HCT116 (cell line): ENCODE results near the gene LCA5L. TPM values are rescaled to one million over a fixed set of nuclear protein-coding genes. Genes with fewer than 3 reads are reported as not detected.

Experiments used
- ATAC-seq: fragments of 200-7000 bp; cut with Tn5 transposase; 2 replicates; pipeline ENCODE4 v1.9.1; 2020; ENCODE audit warnings: mild to moderate bottlenecking, moderate library complexity
- BruUV-seq: library from RNA; stranded (reverse); fragments of 400-500 nt; replicated peaks from 2 replicates; lab custom pipeline; 2021; lab: Mats Ljungman, UMichigan
- CTCF ChIA-PET: fragments of 300-600 bp; sonication (Branson Sonifier 250); formaldehyde crosslinking; loops from one replicate; lab custom pipeline; 2021; ENCODE audit warnings: antibody characterized with exemption; lab: Charles Lee
- POLR2A ChIA-PET: fragments of 300-600, 350-600 bp; sonication (Branson Sonifier 250); formaldehyde crosslinking; loops from one replicate; lab custom pipeline; 2021; ENCODE audit warnings: antibody characterized with exemption; lab: Charles Lee
- RAD21 ChIA-PET, 2 experiments: fragments of 300-600 bp; sonication (Branson Sonifier 250); formaldehyde crosslinking; loops; one replicate each; lab custom pipeline; 2023; ENCODE audit warnings: low total read pairs in 2 of 2; ENCODE audit not compliant: uncharacterized antibody in 2 of 2, unreplicated experiment in 2 of 2, low non-redundant PET in 1 of 2; lab: Charles Lee
- DNase-seq: peaks from one replicate; pipeline ENCODE4 v3.0.0-alpha.2; 2010; ENCODE audit warnings: low read depth, low spot score
- H2AFZ ChIP-seq: fragments of 200-600 bp; shearing (Covaris generic), sonication (generic); 2 replicates; pipeline ENCODE4 v1.6.1; 2017; ENCODE audit warnings: low read depth, mixed run types, mixed read lengths, antibody characterized with exemption, low read length; ENCODE audit not compliant: poor library complexity, severe bottlenecking
- H3K27ac ChIP-seq: 2 replicates; pipeline ENCODE4 v1.5.1; 2012; ENCODE audit warnings: low read depth, low read length
- H3K27me3 ChIP-seq: fragments of 200-600 bp; sonication (generic); 2 replicates; pipeline ENCODE4 v1.6.1; 2016; ENCODE audit warnings: mixed run types, low read length, mixed read lengths; ENCODE audit not compliant: insufficient read depth
- H3K36me3 ChIP-seq, 2 experiments: fragments of 200-500 bp in 1 of 2; fragments of 200-600 bp in 1 of 2; sonication (Bioruptor generic) in 1 of 2; sonication (generic) in 1 of 2; 2 replicates each; pipeline versions ENCODE4 v1.5.1 to v1.6.1; 2014 to 2016; ENCODE audit warnings: low read length in 2 of 2, inconsistent platforms in 1 of 2, mixed read lengths in 1 of 2, mixed run types in 1 of 2; ENCODE audit not compliant: insufficient read depth in 2 of 2, control insufficient read depth in 1 of 2
- H3K4me1 ChIP-seq, 2 experiments: fragments of 200-600 bp in 1 of 2; sonication (generic) in 1 of 2; 2 replicates each; pipeline versions ENCODE4 v1.5.1 to v1.6.1; 2012 to 2017; ENCODE audit warnings: low read length in 2 of 2, inconsistent platforms in 1 of 2, mild to moderate bottlenecking in 1 of 2, mixed read lengths in 1 of 2, mixed run types in 1 of 2, moderate library complexity in 1 of 2; ENCODE audit not compliant: insufficient read depth in 2 of 2, control insufficient read depth in 1 of 2
- H3K4me2 ChIP-seq: fragments of 200-600 bp; sonication (generic); 2 replicates; pipeline ENCODE4 v1.6.1; 2017; ENCODE audit warnings: mixed run types, low read length, mixed read lengths
- H3K4me3 ChIP-seq, 2 experiments: fragments of 200-600 bp in 1 of 2; sonication (generic) in 1 of 2; replicated peaks in 1 of 2; 2 replicates each; pipeline ENCODE4 v1.5.1; 2011 to 2016; ENCODE audit warnings: low read length in 2 of 2, control low read depth in 1 of 2, low read depth in 1 of 2, mild to moderate bottlenecking in 1 of 2, mixed read lengths in 1 of 2, mixed run types in 1 of 2
- H3K79me2 ChIP-seq: fragments of 200-600 bp; sonication (generic); 2 replicates; pipeline ENCODE4 v1.6.1; 2017; ENCODE audit warnings: mild to moderate bottlenecking, mixed run types, low read length, moderate library complexity, mixed read lengths; ENCODE audit not compliant: insufficient read depth
- H3K9ac ChIP-seq: fragments of 200-600 bp; sonication (generic); 2 replicates; pipeline ENCODE4 v1.6.1; 2016; ENCODE audit warnings: low read length, mixed read lengths
- H3K9me2 ChIP-seq: fragments of 200-600 bp; sonication (generic), shearing (Covaris generic); 2 replicates; pipeline ENCODE4 v1.6.1; 2017; ENCODE audit warnings: mixed run types, mild to moderate bottlenecking, moderate library complexity; ENCODE audit not compliant: insufficient read depth
- H3K9me3 ChIP-seq, 2 experiments: fragments of 200-500 bp in 1 of 2; fragments of 200-600 bp in 1 of 2; sonication (Bioruptor generic) in 1 of 2; sonication (generic) in 1 of 2; 2 replicates each; pipeline ENCODE4 v1.6.1; 2014 to 2017; ENCODE audit warnings: low read length in 2 of 2, mixed read lengths in 2 of 2, inconsistent platforms in 1 of 2, low read depth in 1 of 2, mild to moderate bottlenecking in 1 of 2, mixed run types in 1 of 2, moderate library complexity in 1 of 2; ENCODE audit not compliant: control insufficient read depth in 1 of 2, insufficient read depth in 1 of 2
- H4K20me1 ChIP-seq: fragments of 200-600 bp; sonication (generic), shearing (Covaris generic); 2 replicates; pipeline ENCODE4 v1.6.1; 2017; ENCODE audit warnings: mixed run types, mild to moderate bottlenecking, moderate library complexity; ENCODE audit not compliant: insufficient read depth
- CBX3 ChIP-seq: IDR thresholded peaks from 2 replicates; pipeline ENCODE4 v1.6.1; 2012; ENCODE audit warnings: low read depth
- CEBPB ChIP-seq: IDR thresholded peaks from 2 replicates; pipeline ENCODE4 v1.6.1; 2012; ENCODE audit warnings: low read depth
- CTCF ChIP-seq, 3 experiments: fragments of 200-600 bp in 1 of 3; sonication (generic) in 1 of 3; IDR thresholded peaks in 2 of 3; conservative IDR thresholded peaks in 1 of 3; 2 replicates each; pipeline ENCODE4 v1.5.1; 2012 to 2017; ENCODE audit warnings: low read depth in 2 of 3, low read length in 2 of 3, antibody characterized with exemption in 1 of 3, borderline replicate concordance in 1 of 3, control low read depth in 1 of 3, mild to moderate bottlenecking in 1 of 3, mixed read lengths in 1 of 3, mixed run types in 1 of 3, moderate library complexity in 1 of 3; ENCODE audit not compliant: insufficient read depth in 1 of 3
- ELF1 ChIP-seq: IDR thresholded peaks from 2 replicates; pipeline ENCODE4 v1.6.1; 2012; ENCODE audit warnings: low read depth, borderline replicate concordance
- EZH2 ChIP-seq: fragments of 200-600 bp; sonication (generic); IDR thresholded peaks from 2 replicates; pipeline ENCODE4 v1.6.1; 2017; ENCODE audit warnings: antibody characterized with exemption, mixed run types
- EZH2phosphoT487 ChIP-seq: fragments of 200-600 bp; IDR thresholded peaks from 2 replicates; pipeline ENCODE4 v1.6.1; 2018; ENCODE audit warnings: antibody characterized with exemption, borderline replicate concordance
- MAX ChIP-seq: IDR thresholded peaks from 2 replicates; pipeline ENCODE4 v1.6.1; 2012
- POLR2A ChIP-seq: IDR thresholded peaks from 2 replicates; pipeline ENCODE4 v1.7.0; 2011; ENCODE audit warnings: borderline replicate concordance; ENCODE audit not compliant: insufficient read depth, insufficient read length; ENCODE audit errors: extremely low read depth
- POLR2AphosphoS5 ChIP-seq: IDR thresholded peaks from 2 replicates; pipeline ENCODE4 v1.6.1; 2011; ENCODE audit warnings: mild to moderate bottlenecking, low read depth, low read length, moderate library complexity
- RAD21 ChIP-seq: IDR thresholded peaks from 2 replicates; pipeline ENCODE4 v1.6.1; 2012; ENCODE audit warnings: low read depth, mild to moderate bottlenecking
- SIN3A ChIP-seq: IDR thresholded peaks from 2 replicates; pipeline ENCODE4 v1.6.1; 2012; ENCODE audit warnings: low read depth
- SP1 ChIP-seq: IDR thresholded peaks from 2 replicates; pipeline ENCODE4 v1.6.1; 2012; ENCODE audit warnings: low read depth
- SRF ChIP-seq: IDR thresholded peaks from 2 replicates; pipeline ENCODE4 v1.6.1; 2012; ENCODE audit warnings: low read depth
- YY1 ChIP-seq: IDR thresholded peaks from 2 replicates; pipeline ENCODE4 v1.6.1; 2011; ENCODE audit warnings: low read length, low read depth, moderate library complexity, mild to moderate bottlenecking; ENCODE audit not compliant: insufficient replicate concordance; ENCODE audit errors: extremely low read depth
- ZFX ChIP-seq: fragments of 450-650 bp; IDR thresholded peaks from 2 replicates; pipeline ENCODE4 v1.6.1; 2017
- ZNF274 ChIP-seq: fragments of 200-500 bp; sonication (Bioruptor generic); IDR thresholded peaks from 2 replicates; pipeline ENCODE4 v1.6.1; 2014; ENCODE audit warnings: mild to moderate bottlenecking, low read depth, low read length, inconsistent platforms
- intact Hi-C: fragments of 100-400 bp; cut with micrococcal nuclease; formaldehyde crosslinking; loops from 2 replicates; pipeline ENCODE4 v1.10.0; 2022
- total RNA-seq: library from RNA; stranded (reverse); gene quantifications from one replicate; pipeline ENCODE4 v1.2.1, GENCODE V29; 2021; ENCODE audit not compliant: unreplicated experiment

The LCA5L gene
- total RNA-seq, 1 experiment from 2014 or later: 1.9 TPM

GRCh38 chr21:39379986-39380891 is 65.3 kb downstream of the LCA5L start:
- CTCF ChIA-PET: interaction anchor here (0.7 kb wide), 1 partner anchor 11 kb away, joined by 3 read pairs; no protein-coding TSS in a partner anchor
- TF ChIP-seq ZFX: no peak
- TF ChIP-seq EZH2phosphoT487: no peak
- no peak for TF ChIP-seq ZNF274
- no peak for TF ChIP-seq CEBPB
- TF ChIP-seq SIN3A: 0 out of 2 replicates have a peak, but pooled peaks have one; percentile 55
- peak; percentile 35; the same call in 1 of the 2 replicates for TF ChIP-seq SP1
- no peak for TF ChIP-seq EZH2
- TF ChIP-seq SRF: no peak
- TF ChIP-seq ELF1: no peak
- TF ChIP-seq RAD21: no peak
- no peak for TF ChIP-seq CTCF (IDR thresholded peaks at IDR 0.05 in 2 of 3, conservative IDR thresholded peaks at IDR 0.05 in 1 of 3; ENCODE audit: borderline replicate concordance in 1 of 3, insufficient read depth in 1 of 3, low read depth in 2 of 3, low read length in 2 of 3)
- no peak; the same call in 1 of the 2 replicates for TF ChIP-seq MAX
- TF ChIP-seq POLR2A: peak; percentile 62
- no peak for TF ChIP-seq YY1
- peak; percentile 83 for TF ChIP-seq POLR2AphosphoS5
- TF ChIP-seq CBX3: no peak
- TF ChIP-seq, all 23 proteins: peak for 4
- H3K4me3 ChIP-seq: peak overlapping the region; percentile 78 to 95
- BruUV-seq: TSS peak; percentile 59
- H3K79me2 ChIP-seq: no peaks in the 10 kb centered on the region
- H3K27ac ChIP-seq: peak overlapping the region; percentile 47
- H3K9ac ChIP-seq: peak overlapping the region; percentile 75
- no peaks in the 10 kb centered on the region for H3K9me2 ChIP-seq
- peak overlapping the region; percentile 87 for H2AFZ ChIP-seq
- H4K20me1 ChIP-seq: no peaks in the 10 kb centered on the region
- no peaks in the 10 kb centered on the region for H3K27me3 ChIP-seq
- ChIA-PET POLR2A (interaction anchor here (0.9 to 1.0 kb wide), 4 partner anchors 10 to 197 kb away, joined by 3 to 10 read pairs (median 3); partner anchors contain the start of gene PSMG1), RAD21 (no interaction called here)
- H3K9me3 ChIP-seq: no peaks in the 10 kb centered on the region
- ATAC-seq (peak; percentile 96), DNase-seq (peak; percentile 81)
- no peaks in the 10 kb centered on the region for H3K36me3 ChIP-seq
- H3K4me2 ChIP-seq: peak overlapping the region; percentile 97
- peaks cover 10 to 23% of the 10 kb centered on the region in 2 experiments; a peak in 3 of 4 replicates for H3K4me1 ChIP-seq
- intact Hi-C loops: loop anchor here (2.0 to 10.0 kb wide), 3 partner anchors 31 to 1225 kb away; partner anchors contain the start of genes HMGN1 and PSMG1
